GM21360 (cell line): ENCODE data around the gene ZMIZ1.

ENCODE experiments used
- ATAC-seq: cut with Tn5 transposase; IDR thresholded peaks from one replicate; pipeline ENCODE4 v1.9.1; 2021; ENCODE audit warnings: mild to moderate bottlenecking, moderate library complexity; ENCODE audit not compliant: unreplicated experiment

The ZMIZ1 gene

GRCh38 chr10:79221110-79222051, 152.6 kb downstream of the ZMIZ1 start:
- ATAC-seq = no peak

GRCh38 chr10:79222186-79222585, 153.4 kb downstream of the ZMIZ1 start:
- ATAC-seq = no peak

DNA sequence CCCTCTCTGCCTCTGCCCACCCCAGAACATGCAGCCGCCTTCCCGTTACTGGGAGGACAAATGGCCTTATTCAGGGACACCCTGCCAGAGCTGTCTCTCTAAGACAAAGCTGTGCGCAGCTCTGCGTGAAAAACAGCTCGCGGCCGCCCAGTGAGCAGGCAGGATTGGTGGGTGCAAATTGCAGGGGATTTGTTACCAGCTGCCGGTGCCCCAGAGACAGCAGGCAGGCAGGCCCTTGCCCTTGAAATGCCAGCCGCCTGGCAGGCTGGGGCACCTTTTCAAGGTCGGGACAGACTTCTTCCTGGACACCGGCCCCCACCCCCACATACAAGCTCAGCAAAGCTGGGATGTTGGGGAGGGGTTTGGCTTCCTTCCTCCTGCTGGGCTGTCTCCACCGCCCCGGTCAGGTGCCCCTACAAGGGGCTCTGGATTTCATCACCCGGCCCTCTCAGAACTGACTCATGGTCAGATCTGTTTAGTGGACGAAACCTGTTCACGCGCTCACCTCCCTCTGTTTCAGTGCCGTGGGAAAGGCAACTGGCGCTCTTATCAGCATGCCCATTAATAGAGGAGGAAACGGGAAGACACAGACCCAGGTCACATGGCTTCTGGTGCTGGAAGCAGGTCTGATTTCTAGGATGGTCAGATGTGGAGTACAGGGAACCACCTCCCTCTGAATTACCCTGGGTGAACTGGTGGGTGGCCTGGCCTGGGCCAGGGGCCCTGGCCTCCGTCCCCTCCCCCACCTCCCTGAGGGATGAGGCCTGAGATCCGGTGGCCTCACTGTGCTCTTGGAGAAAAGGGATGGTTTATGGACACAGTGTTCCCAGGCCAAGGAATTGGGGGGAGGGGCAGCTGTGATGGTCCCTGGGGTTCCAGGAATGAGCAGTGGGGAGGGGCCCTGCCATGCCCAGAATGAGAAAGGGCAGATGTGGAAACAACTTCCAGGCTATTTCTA, 154.6 kb downstream of the ZMIZ1 start:
- no peak for ATAC-seq

GRCh38 chr10:79224263-79224949, 155.6 kb downstream of the ZMIZ1 start:
- no peak for ATAC-seq

DNA sequence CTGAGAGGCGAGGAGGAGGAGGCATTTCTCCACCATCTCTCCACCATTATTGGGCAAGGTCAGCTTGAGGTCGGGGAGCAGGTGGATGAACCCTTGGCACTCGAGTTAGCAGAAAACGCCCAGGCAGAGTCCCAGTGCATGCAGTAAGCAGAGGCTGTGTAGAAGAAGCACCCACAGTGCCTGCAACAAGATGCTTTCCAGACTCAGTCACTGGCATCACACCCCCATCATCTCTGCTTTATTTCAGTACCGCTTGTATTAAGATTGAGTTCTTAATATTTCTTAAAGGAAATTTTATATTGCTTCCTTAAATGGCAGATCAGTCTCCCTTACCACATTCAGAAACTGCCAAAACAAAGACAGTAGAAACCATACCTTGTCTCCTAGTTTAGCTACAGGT, 156.2 kb downstream of the ZMIZ1 start:
- ATAC-seq = no peak

- no peak for ATAC-seq
These were observed 157.9 kb downstream of the ZMIZ1 start for GRCh38 chr10:79226391-79227245.

DNA sequence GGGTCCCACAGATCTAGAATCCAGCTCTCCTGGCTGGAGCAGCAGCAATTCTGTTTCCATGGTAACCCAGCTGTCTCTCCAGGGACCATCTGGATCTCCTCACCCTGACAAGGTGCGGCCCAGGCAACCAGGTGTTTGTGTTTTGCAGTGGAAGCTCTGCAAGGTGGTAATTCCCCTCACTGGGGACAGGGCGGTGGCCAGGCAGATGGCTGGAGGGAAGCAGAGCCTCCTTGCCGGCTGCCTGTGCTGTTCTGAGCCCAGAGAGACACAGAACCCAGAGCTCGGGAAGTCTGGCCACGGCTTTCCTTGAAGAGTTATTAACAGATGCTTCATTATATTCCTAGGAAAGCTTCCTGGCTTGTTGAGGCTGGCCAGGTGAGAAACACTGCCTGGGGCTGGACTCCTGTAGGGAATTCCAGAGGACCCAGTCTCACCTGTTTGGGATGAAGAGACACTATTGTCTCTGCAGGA, 160.3 kb downstream of the ZMIZ1 start:
- ATAC-seq = no peak

DNA sequence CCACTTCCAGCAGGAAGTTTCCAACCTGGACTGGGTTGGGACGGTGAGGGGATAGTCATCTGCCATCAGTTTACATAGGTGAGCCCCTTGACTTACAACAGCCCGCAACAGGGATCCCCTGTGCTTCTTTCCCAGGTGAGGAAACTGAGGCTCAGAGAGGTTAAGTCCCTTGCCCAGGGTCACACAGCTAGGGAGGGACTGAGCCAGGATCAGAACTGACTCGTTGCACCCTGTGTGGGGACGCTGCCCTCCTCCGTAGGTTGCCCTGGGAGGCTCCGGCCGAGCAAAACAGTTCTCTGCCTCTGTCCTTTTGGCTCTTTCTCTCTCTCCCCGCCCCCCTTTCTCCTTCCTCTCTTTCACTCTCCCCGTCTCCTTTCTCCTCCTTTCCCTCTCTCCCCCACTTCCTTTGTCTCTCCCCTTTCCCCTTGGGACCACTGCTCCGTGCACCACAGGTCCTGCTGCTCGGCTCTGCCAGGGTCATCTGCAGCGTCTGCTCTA, 161.1 kb downstream of the ZMIZ1 start:
- ATAC-seq = no peak

GRCh38 chr10:79230328-79230830, 161.6 kb downstream of the ZMIZ1 start:
- ATAC-seq = no peak

GRCh38 chr10:79230850-79231249, 162.1 kb downstream of the ZMIZ1 start:
- no peak for ATAC-seq

DNA sequence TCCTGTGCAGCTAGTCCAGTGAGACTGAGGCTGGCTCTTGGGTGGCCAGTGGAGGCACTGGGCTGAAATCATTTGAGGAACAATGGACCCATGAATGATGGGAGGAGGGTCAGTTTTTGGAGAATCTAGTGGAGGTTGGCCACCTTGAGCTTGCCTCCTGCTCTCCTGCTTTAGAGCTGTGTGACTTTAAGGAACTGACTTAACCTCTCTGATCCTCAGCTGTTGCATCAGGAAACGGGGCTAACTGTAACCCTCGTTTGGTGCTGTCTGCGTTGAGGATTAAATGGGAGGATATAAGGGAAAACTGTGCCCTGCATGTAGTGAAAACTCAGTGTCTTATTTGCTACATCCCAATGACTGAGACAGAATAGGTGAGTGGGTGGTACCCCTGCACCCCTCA, 163.1 kb downstream of the ZMIZ1 start:
- ATAC-seq = no peak

DNA sequence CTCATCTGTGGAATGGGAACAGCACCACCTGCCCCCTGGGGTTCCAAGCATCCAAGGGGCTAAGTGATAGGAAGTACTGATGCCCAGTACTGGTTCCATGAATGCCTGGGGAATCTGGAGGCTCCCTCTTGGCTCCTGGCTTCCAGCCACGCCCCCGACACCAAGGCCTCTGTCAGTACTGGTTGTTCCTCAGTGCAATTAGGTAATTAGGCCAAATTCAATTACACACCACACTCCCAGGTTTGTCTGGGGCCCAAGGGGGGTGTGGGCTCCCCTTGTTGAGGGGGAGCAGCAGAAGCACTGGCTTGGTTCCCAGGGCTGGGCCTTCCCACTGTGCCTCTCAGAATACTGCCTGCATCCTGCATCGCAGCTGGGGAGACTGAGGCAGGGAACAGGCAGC, 164.1 kb downstream of the ZMIZ1 start:
- no peak for ATAC-seq

GRCh38 chr10:79234391-79235315, 165.9 kb downstream of the ZMIZ1 start:
- no peak for ATAC-seq

DNA sequence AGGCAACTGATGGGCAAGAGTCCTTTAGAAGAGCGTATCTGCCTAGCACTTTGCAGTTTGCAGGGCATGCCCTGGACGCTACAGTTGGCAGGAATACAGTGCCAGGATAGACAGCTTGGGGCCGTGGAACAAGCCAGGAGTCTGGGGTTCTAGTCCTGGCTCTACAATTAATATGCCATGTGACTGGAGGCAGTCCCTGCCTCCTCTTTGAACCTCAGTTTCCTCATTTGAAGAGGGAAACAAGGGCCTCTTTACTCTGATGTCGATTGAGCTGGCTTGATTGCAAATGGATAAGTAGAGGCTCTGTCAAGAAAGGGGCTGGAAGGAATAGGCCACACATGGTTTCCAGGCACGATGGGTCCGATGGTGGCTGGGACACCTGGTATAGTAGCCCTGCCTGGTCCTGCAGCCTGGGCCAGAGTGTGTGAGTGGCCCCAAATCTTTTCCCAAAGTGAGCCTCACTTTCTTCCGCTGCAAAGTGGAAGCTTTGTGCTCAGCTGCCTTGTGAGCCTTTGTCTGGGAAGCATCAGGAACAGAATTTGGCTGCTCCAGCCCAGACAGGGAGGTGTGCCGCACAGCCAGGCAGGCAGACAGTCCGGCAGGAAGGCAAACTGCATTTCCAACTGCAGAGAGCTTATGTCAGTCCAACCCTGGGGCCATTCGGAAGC, 167.1 kb downstream of the ZMIZ1 start:
- ATAC-seq = no peak

GRCh38 chr10:79236433-79236765, 167.6 kb downstream of the ZMIZ1 start:
- ATAC-seq = no peak

- ATAC-seq = no peak
These were observed 168.8 kb downstream of the ZMIZ1 start for GRCh38 chr10:79237454-79238157.

- no peak for ATAC-seq
These were observed 169.4 kb downstream of the ZMIZ1 start for GRCh38 chr10:79238158-79238520.

- ATAC-seq = no peak
These were observed 169.8 kb downstream of the ZMIZ1 start for GRCh38 chr10:79238606-79239005.
